ENCODE results near the gene DGCR6.
"Not testable (repeated sequence)": the region's sequence is repeated elsewhere in the genome, so short reads cannot be mapped to it uniquely, and the experiment has no call there.

GRCh38 chr22:18956121-18956895 lies 50.2 kb downstream of the DGCR6 start:
- not testable (repeated sequence) for TF ChIP-seq EZH2 (IDR thresholded peaks at IDR 0.05; ENCODE audit: low read length, missing control alignments)
- TF ChIP-seq, protein P1, sequence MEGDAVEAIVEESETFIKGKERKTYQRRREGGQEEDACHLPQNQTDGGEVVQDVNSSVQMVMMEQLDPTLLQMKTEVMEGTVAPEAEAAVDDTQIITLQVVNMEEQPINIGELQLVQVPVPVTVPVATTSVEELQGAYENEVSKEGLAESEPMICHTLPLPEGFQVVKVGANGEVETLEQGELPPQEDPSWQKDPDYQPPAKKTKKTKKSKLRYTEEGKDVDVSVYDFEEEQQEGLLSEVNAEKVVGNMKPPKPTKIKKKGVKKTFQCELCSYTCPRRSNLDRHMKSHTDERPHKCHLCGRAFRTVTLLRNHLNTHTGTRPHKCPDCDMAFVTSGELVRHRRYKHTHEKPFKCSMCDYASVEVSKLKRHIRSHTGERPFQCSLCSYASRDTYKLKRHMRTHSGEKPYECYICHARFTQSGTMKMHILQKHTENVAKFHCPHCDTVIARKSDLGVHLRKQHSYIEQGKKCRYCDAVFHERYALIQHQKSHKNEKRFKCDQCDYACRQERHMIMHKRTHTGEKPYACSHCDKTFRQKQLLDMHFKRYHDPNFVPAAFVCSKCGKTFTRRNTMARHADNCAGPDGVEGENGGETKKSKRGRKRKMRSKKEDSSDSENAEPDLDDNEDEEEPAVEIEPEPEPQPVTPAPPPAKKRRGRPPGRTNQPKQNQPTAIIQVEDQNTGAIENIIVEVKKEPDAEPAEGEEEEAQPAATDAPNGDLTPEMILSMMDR (conservative IDR thresholded peaks at IDR 0.05 in 1 of 2, IDR thresholded peaks at IDR 0.05 in 1 of 2; ENCODE audit: low read depth in 1 of 2, low read length in 2 of 2) = not testable (repeated sequence)

All from fibroblast of lung (primary cell).